ENCODE data around the gene CCDC86.

Gene CCDC86

DNA sequence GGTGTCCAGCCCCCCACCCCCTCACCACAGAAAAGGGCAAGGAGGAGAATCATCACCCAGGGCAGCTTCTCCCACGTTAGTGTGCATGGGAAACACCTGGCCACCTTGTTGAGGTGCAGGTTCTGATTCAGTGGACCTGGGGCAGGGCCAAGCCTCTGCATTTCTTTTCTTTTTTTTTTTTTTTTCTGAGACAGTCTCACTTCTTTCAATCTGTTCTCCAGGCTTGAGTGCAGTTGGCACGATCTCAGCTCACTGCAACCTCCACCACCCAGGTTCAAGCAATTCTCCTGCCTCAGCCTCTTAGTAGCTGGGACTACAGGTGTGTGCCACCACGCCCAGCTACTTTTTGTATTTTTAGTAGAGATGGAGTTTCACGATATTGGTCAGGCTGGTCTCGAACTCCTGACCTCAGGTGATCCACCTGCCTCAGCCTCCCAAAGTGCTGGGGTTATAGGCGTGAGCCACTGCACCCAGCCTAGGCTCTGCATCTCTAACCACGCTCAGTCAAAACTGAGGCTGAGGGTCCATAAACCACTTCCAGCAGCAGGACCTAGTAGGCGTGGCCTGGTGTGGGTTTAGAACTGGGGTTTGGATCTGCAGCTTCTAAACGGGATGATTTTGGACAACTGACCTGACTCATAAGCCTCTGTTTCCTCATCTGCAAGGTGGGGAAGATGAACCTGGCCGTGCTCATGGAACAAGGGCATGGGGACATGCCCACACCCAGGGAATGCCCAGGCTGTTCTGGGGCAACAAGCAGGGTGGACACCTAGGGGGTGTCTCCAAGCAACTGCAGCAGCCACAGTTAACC is 26.2 kb downstream of the CCDC86 start:
- DNase-seq (ENCODE audit: low read depth in 2 of 2, low spot score in 1 of 2) = no peak

DNA sequence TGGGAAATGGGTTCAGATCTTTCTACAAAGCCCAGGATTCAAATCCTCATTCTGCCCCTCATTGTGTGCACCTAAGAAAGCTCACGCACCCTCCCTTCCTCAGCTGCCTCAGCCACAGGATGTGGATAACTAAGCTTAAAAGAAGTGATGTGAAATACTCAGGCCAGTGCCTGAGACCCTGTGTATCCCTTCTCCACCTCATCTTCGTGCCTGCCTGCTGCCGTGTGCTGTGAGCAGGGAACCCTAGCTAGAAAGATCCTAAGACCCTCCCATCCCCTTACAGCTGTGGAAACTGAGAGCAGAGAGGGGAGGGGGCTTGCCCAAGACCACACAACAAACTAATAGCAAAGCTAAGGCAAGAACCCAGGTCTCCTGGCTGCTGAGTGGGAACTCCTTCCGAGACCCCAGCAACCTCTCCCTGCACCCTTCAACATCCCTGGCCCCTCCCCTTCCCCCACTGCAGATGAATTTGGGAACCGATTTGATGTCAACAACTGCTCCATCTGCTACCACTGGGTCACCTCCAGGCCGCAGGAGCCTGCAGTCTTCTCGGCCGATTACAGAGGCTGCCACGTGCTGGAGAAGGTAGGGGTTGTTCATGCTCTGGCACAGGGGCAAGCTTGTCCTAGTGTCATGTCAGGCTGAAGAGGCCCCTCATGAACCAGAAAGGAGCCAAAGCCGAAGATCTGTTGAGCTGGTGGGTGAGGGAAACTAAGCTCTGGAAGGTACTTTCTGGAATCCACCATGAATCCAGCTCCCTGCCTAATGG is 27.0 kb downstream of the CCDC86 start:
- no peak for DNase-seq (ENCODE audit: low read depth in 2 of 2, low spot score in 1 of 2)

DNA sequence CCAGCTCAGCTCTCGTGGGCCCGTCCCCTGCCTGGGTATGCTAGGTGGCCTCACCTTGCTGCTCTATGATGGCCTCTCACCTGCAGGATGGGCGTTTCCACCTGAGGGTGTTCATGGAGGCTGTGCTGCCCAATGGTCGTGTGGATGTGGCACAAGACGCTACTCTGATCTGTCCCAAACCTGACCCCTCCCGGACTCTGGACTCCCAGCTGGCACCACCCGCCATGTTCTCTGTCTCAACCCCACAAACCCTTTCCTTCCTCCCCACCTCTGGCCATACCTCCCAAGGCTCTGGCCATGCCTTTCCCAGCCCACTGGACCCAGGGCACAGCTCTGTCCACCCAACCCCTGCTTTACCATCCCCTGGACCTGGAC is 27.5 kb downstream of the CCDC86 start:
- DNase-seq (ENCODE audit: low read depth in 2 of 2, low spot score in 1 of 2) = no peak

DNA sequence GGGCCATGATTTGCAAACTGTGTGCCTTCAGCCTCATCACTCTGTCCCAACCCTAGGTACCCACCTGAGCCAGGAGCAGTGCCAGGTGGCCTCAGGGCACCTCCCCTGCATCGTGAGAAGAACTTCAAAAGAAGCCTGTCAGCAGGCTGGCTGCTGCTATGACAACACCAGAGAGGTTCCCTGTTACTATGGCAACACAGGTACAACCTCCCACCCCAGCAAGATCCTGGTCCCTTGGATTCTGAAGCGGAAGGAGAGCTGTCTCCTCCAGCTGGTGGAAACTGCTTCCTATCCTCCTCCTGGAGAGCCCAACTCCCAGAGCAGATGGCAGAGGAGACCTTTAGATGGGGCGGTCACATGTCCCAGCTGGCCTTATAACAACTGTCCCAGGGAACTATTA is 28.4 kb downstream of the CCDC86 start:
- no peak for DNase-seq (ENCODE audit: low read depth in 2 of 2, low spot score in 1 of 2)

DNA sequence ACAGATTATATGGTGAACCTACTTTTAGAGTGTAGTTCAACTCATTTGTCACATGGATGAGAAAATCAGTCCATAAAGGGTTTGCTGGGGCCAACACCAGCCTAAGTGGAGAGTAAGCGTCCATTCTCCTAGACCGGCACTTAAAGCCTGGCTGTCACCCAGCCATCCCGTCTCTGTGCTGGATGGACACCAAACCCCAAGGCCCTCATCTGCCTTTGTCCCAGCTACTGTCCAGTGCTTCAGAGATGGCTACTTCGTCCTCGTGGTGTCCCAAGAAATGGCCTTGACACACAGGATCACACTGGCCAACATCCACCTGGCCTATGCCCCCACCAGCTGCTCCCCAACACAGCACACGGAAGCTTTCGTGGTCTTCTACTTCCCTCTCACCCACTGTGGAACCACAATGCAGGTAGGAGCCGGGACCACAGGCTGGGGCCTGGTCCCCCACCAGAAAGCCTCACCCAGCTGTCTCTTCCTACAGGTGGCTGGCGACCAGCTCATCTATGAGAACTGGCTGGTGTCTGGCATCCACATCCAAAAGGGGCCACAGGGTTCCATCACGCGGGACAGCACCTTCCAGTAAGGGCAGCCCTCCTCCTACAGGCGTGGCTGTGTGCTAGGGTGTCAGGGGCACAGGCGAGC is 28.9 kb downstream of the CCDC86 start:
- no peak for DNase-seq (ENCODE audit: low read depth in 2 of 2, low spot score in 1 of 2)

DNA sequence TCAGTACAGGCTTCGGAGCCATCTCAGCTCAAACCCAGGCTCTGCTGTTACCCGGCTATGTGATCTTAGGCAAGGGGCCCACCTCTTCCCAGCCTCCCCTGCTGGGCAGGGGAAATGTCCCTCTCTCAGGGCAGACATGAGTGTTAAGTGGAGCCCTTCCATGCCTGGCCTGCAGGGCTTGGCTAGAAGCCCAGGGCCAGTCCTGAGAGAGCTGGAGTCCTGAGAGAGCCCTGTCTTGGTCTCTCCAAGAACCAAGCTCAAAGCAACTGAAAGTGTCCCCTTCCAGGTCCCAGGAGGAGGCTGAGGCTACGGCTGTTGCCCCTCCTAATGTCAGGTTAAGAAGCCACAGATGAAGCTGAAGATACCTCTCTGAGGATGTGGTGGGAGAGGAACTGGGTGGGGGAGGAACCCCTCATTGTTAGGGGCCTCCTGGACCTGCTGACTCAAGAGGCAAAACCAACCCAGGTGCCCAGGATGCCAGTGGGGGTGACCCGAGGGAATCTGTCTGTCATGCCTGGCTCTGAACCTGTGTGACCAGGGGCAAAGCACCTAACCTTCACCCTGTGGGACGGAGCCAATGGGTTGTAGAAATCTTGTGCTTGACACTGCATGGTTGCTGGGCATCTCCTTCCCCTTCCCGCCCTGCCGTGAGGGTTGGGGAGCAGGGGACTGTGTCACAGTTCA is 29.6 kb downstream of the CCDC86 start:
- DNase-seq (ENCODE audit: low read depth in 2 of 2, low spot score in 1 of 2) = no peak

DNA sequence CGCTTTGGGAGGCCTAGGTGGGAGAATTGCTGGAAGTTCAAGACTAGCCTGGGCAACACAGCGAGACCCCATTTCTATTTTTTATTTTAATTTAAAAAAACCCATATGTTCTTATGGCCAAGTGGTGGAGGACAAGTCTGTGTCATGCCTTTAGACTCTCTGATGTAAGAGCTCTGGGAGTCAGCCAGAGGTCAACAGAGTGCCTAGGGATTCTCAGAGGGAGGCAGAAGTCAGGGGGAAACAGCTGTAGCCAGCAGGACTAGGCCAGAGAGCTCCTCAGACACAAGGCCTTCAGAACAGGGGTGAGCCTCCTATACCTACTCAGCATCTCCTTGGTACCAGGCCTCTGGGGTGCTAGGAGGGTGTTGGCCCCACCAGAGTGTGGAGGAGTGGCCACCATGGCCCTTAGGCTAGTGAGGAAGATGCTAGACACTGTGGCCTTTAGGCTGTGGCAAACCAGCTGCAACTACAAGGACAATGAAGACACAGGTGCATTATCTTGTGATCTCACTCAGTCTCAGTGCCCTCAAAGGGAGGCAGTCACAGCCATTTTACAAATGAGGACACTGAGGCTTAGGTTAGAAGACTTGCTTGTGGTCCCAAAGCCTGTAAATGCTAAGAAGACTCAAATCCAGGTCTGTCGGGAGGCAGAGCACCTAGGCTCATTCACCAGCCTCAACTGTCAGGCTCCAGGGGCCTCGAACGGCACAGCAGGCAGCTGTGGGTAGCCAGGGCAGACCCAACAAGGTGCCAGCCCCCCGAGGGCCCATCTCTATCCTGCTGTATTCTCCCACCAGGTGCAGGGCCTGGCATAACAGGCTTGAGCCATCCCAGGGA is 30.4 kb downstream of the CCDC86 start:
- no peak for DNase-seq (ENCODE audit: low read depth in 2 of 2, low spot score in 1 of 2)

DNA sequence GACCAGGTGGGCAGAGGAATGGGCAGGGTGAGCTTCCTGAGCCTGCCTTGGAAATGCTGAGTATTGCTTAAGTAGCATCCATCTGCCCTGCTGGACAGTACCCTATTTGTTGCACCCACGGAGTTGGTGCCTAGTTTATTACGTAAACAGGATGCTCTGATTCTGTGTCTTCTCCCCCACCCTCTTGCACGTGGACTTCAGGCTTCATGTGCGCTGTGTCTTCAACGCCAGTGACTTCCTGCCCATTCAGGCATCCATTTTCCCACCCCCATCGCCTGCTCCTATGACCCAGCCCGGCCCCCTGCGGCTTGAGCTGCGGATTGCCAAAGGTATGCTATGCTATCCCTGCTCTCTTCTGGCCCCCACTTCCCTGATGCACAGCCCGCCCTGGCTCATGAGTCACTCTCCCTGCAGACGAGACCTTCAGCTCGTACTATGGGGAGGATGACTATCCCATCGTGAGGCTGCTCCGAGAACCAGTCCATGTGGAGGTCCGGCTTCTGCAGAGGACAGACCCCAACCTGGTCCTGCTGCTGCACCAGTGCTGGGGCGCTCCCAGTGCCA is 31.1 kb downstream of the CCDC86 start:
- DNase-seq (ENCODE audit: low read depth in 2 of 2, low spot score in 1 of 2) = no peak

DNA sequence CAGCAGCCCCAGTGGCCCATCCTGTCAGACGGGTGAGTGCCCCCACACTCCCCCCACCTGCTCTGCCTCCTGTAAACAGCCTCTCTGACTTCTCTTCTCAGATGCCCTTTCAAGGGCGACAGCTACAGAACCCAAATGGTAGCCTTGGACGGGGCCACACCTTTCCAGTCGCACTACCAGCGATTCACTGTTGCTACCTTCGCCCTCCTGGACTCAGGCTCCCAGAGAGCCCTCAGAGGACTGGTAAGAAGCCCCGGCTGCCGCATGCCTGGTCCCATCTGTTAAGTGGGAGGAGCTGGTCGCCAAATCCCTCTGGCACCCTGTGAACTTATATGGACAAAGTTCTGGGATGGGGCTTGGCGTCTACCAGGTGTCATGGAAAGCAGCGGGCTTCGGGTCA is 31.6 kb downstream of the CCDC86 start:
- DNase-seq (ENCODE audit: low read depth in 2 of 2, low spot score in 1 of 2) = no peak

DNA sequence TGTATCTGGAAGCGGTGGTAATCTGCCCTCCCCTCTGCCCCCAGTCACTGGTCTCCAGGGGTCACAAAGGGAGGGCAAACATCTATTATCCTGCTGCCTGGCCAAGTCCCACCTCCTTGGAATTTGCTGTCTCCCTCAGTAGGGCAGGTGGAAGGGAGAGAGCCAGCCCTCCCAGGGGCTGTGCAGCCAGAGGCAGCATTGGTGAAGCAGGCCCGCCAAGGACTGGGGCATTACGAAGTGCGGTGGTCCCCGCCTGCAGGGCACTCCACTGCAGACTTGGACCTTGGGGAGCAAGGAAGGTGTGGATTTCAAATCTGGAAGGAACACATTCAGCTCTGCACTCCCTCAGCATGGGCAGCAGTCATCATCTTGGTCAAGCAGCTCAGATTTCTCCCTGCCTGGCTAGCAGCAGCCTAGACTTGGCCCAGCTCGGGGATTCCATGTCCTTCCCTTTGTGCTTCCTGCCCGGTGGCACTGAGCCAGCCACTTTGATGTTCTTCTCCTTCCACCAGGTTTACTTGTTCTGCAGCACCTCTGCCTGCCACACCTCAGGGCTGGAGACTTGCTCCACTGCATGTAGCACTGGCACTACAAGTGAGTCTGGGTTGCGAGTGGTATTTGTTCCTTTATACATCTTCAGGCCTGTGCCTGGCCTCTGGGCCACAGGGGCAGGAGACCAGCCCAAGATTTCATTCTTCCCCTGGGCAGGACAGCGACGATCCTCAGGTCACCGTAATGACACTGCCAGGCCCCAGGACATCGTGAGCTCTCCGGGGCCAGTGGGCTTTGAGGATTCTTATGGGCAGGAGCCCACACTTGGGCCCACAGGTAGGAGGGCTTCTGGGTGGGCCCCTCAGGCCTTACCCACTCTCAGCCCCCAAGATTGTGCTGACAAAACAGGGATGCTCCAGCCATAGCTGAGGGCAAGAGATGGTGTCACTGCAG is 32.8 kb downstream of the CCDC86 start:
- DNase-seq (ENCODE audit: low read depth in 2 of 2, low spot score in 1 of 2) = no peak

DNA sequence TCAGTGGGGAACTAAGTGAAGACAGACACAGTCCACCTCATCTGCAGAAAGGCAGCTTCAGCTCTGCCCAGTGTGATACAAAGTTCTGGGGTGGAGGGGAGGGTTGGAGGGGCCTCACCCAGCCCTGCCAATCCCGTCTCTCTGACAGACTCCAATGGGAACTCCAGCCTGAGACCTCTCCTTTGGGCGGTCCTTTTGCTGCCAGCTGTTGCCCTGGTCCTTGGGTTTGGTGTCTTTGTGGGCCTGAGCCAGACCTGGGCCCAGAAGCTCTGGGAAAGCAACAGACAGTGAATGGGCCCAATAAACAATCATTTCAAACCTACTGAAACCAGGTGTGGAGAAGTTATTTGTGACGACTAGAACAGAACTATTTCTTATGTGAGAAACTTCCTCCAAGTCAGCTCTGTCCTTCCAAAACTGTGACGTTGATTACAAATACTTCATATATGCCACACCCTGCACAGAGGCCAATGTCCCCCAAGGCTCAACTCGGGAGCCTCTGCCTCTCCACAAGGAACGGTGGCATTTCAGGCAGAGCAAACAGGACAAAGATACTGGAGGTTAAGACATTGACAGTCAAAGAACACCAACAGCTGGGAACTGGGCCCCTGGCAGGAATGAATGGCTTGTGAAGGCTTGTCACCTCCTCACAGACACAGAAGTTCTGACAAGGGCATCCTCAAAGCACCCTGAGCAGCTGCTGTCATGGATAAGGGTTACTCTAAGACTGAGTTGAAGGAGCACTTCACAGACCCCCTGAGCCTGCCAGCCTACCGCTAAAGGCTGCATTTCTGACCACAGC is 33.7 kb downstream of the CCDC86 start:
- DNase-seq (ENCODE audit: low read depth in 2 of 2, low spot score in 1 of 2) = no peak

DNA sequence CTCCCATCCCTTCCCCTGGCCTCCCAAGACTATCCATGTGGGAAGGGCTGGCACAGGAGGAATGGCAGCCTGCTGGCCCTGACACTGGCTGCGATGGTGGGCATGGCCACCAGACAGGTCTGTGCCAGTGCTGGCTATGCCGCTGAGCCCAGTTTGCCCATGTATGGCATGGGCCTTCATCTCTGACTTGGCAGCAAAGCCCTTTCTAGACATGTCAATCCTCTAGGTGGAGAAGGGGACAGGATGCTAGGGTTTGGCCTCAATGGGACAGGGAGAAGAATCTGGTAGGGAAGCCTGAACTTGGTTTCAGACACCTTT is 34.2 kb downstream of the CCDC86 start:
- DNase-seq (ENCODE audit: low read depth in 2 of 2, low spot score in 1 of 2) = no peak

DNA sequence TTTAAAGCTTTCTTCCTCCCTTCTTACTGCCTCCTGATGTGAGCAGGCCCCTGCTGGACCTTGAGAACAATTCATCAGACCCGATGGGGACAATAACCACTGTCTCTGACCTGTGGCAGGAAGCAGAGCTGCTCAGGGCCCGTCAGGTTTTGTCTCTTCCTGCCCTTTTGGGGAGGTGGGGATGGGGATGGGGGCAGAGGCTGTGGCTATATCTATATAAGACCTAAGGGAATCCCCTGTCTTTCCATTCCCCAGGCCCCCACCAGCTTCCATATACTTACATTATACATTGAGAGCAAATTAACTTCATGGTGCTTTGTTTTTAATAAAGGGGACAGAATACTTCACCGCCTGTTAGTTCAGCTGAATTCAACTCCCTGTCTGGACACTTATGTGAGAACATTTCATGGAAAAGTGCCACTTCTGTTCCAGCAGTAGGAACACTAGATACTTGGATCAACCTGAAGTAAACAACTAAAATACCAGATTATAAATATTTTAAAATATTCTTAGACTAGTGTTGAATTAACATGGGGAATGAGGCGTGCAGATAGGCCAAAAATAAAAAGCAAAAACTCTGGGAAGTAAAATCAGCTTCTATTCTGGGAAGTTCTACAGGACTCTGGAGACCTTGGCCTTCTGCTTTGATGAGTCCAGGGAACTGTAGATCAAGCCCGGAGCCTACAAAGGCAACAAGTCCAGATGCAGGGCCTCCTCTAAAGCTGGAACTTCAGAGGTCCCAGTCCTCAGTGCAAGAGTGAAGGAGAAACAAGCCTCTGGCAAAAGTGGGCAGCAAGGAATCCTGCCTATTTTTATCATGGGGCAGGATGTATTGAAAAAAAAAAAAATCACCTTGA is 36.6 kb downstream of the CCDC86 start:
- DNase-seq (ENCODE audit: low read depth in 2 of 2, low spot score in 1 of 2) = no peak

DNA sequence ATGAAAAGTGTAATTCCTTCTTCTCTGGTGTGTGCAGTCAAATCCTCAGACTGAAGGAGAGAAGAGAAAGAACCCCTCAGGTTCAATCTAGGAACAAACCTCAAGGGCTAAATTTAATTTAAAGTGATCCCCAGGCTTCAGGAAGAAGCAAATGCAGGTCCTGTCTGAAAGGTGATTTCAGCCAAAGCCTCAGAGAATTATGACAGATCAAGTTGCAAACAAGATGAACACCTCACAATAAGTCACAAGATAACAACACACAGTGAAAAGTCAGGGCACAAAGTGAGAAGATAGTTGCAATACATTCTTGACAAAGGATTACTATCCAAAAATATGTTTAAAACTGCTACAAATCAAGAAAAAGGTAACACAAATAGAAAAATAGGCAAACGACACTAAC is 37.2 kb downstream of the CCDC86 start:
- DNase-seq (ENCODE audit: low read depth in 2 of 2, low spot score in 1 of 2) = no peak

DNA sequence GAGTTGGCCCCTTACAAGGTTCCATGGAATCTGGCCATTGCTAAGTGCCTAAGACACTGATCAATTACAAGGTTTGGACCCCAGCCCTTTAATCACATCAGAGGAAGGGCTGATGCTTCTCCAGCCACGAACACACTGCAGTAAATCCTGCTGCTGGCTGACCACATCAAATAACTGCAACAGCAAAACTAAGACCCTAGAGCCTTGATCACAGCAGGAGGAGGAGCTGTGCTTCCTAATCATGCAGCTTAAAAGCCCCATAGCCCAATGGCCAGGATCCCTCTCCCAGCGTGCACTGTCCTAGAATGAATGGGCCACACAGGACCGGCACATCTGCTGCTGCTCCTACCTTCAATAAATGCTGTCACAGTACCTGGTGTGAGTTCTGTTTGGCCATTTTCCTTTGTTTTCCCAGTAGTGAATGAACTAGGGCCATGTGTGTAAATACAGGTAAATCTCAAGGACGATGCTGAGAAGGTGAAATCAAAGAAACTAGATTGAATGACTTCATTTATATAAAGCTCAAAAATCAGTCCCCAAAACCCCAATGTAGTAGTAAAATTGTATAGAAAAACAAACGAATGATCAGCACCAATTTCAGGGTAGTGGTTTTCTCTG is 38.2 kb downstream of the CCDC86 start:
- DNase-seq (ENCODE audit: low read depth in 2 of 2, low spot score in 1 of 2) = no peak

DNA sequence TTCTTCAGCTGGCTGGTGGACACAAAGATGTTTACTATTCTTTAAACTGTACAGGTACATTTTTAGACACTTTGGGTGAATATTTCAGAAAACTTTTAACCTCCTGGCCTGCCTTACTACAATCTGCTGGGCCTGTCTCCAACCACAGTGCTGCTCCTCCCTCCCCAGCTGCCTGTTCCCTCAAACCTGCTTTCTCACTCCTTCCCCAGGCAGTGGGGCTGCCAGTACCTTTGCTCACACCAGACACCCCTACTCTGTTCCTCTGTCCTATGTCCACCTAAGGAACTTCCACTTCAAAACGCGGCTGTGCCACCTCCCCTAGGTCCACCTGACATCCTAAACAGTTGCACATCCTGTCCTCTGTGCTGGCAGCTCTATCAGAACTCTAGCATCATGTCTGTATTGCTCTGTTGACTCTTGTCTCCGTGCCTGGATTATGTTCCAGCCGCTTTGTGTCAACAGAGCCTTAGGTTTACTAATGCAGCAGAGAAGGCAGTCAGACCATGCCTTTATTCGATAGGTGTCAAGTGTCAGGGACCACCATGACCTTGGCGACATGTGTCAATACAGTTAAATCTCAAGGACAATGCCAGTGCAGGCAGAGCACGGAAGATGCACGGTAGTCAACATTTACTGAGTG is 38.9 kb downstream of the CCDC86 start:
- no peak for DNase-seq (ENCODE audit: low read depth in 2 of 2, low spot score in 1 of 2)

DNA sequence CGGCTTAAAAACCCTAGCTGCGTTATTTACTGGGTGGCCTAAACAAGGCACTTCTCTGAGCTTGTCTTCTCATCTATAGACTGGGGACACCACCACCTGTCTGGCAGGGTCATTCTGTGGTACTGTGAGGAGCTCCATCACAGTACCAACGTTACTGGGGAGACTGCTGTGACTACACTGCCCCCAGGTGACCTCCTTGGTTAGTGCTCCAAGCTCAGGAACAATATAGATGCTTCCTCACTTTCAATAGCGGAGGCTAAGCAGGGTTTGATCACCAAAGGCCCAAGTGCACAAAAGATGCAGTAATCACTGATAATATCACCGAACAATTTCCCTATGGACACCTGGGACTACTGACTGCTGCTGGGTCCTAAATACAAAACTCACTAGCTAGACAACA is 45.6 kb downstream of the CCDC86 start:
- no peak for DNase-seq (ENCODE audit: low read depth in 2 of 2, low spot score in 1 of 2)
